ENCODE measurements around the gene A2M.

GRCh38 chr12:9113296-9113986 is 2.3 kb downstream of the A2M start:
- TF ChIP-seq RAD21 (CRISPR knock-in tag; conservative IDR thresholded peaks at IDR 0.05 in 1 of 2, IDR thresholded peaks at IDR 0.05 in 1 of 2) = no peak
- no peak for TF ChIP-seq ZNF407 (IDR thresholded peaks at IDR 0.05; ENCODE audit: low read depth)
- TF ChIP-seq ZNF263 (CRISPR knock-in tag; IDR thresholded peaks at IDR 0.05; ENCODE audit: borderline replicate concordance) = no peak
- no peak for TF ChIP-seq NRF1 (conservative IDR thresholded peaks at IDR 0.05 in 1 of 2, IDR thresholded peaks at IDR 0.05 in 1 of 2)
- no peak for TF ChIP-seq MYNN (IDR thresholded peaks at IDR 0.05)
- no peak for TF ChIP-seq MYNN (CRISPR knock-in tag; IDR thresholded peaks at IDR 0.05)
- TF ChIP-seq PML (IDR thresholded peaks at IDR 0.05; ENCODE audit: low read length) = no peak
- no peak for TF ChIP-seq RFX5 (IDR thresholded peaks at IDR 0.05; ENCODE audit: low read depth, low read length)
- no peak for TF ChIP-seq CTCF (IDR thresholded peaks at IDR 0.05 in 2 of 3, conservative IDR thresholded peaks at IDR 0.05 in 1 of 3; ENCODE audit: insufficient read depth in 2 of 3, low read depth in 1 of 3, low read length in 3 of 3)
- no peak for TF ChIP-seq ZBTB40 (IDR thresholded peaks at IDR 0.05)
- no peak for TF ChIP-seq ZBTB40 (CRISPR knock-in tag; IDR thresholded peaks at IDR 0.05)
- no peak for TF ChIP-seq JUND (IDR thresholded peaks at IDR 0.05; ENCODE audit: borderline replicate concordance, low read depth, low read length)
- no peak for TF ChIP-seq JUND (tag; IDR thresholded peaks at IDR 0.05; ENCODE audit: borderline replicate concordance, low read depth, low read length)
- no peak for TF ChIP-seq ZNF24 (IDR thresholded peaks at IDR 0.05)
- no peak for TF ChIP-seq HCFC1 (IDR thresholded peaks at IDR 0.05; ENCODE audit: low read depth, low read length)

Measured in K562 (cell line).